ENCODE data around the gene SEC16B.

DNA sequence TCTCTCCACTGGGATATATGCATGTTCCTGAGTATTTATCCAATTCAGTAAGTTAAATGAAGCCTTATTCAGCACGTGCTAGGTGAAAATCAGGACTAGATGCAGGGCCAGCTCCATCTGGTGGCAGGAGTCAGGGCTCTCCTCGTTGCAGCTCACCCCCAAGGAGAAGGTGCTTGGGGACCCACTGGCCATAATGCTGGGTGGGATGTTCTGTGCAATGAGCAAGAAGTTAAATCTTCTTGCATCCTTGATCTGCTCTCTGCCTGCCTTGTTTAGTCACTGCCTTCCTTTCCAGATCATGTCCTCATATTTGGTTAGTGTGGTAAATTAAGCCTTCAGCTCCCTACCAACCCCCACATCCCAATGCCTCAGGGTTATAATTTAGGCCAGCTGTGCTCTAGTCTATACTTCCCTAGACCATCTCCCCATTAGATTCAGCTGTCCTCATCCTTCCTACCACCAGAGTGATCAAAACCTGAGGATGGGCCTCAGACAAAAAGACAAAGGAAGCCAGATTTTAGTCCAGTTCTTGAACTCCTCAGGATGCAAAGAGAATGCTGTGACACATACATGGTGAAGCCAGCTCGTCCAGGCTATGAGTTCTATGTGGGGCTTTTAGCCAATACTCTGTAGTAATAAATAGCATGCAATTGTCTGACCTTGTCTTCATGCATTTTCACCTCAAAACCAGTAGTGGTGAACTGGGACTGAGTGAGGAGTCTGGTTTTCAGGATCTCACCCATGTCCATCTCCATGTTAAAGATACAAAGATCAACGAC, 55.9 kb downstream of the SEC16B start:
- TF ChIP-seq, protein P1, sequence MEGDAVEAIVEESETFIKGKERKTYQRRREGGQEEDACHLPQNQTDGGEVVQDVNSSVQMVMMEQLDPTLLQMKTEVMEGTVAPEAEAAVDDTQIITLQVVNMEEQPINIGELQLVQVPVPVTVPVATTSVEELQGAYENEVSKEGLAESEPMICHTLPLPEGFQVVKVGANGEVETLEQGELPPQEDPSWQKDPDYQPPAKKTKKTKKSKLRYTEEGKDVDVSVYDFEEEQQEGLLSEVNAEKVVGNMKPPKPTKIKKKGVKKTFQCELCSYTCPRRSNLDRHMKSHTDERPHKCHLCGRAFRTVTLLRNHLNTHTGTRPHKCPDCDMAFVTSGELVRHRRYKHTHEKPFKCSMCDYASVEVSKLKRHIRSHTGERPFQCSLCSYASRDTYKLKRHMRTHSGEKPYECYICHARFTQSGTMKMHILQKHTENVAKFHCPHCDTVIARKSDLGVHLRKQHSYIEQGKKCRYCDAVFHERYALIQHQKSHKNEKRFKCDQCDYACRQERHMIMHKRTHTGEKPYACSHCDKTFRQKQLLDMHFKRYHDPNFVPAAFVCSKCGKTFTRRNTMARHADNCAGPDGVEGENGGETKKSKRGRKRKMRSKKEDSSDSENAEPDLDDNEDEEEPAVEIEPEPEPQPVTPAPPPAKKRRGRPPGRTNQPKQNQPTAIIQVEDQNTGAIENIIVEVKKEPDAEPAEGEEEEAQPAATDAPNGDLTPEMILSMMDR (IDR thresholded peaks at IDR 0.05): peak in 6 of 7 experiments; percentile 10 to 59 (median 36)
- TF ChIP-seq POLR2A (IDR thresholded peaks at IDR 0.05): no peak
